ENCODE results near the gene SNAPC5.
"Not testable (repeated sequence)": the region's sequence is repeated elsewhere in the genome, so short reads cannot be mapped to it uniquely, and the experiment has no call there.

GRCh38 chr15:66500346-66500745, 2.8 kb upstream of the SNAPC5 start:
- TF ChIP-seq CTCF (IDR thresholded peaks at IDR 0.05 in 4 of 5, conservative IDR thresholded peaks at IDR 0.05 in 1 of 5); POLR2A (IDR thresholded peaks at IDR 0.05): not testable (repeated sequence)
